ENCODE measurements around the gene LCA5.

- TF ChIP-seq CTCF (tag by site-specific recombination; IDR thresholded peaks at IDR 0.05): no peak
- TF ChIP-seq REST (tag by site-specific recombination; IDR thresholded peaks at IDR 0.05): no peak
- no peak for TF ChIP-seq ZNF544 (tag by site-specific recombination; IDR thresholded peaks at IDR 0.05)
- no peak for TF ChIP-seq ZNF121 (tag by site-specific recombination; IDR thresholded peaks at IDR 0.05)
Measured at GRCh38 chr6:79559706-79560105, 22.5 kb upstream of the LCA5 start.

All from HEK293 (cell line).